Measurements from ENCODE around the gene PPP2R5C.

DNA sequence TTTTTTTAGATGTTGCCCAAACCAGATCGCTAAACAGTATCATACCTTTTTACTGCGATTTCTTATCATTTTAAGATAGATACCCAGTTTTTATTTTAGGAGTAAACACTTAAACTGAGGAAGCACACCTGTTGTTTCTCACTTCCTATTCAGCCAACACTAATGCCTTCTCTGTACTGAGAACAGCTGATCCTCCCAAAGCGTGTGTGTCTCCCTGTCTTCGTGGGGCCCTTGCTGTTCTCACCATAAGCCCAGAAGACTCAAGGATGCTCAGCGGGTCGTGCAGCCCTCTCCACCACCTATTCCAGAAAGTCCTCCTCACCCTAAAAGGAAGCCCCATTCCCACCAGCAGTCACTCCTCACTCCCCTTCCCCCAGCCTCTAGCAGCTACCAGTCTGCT is 14.8 kb downstream of the PPP2R5C start:
- TF ChIP-seq POLR2A (IDR thresholded peaks at IDR 0.05), result no peak
- TF ChIP-seq, protein P1, sequence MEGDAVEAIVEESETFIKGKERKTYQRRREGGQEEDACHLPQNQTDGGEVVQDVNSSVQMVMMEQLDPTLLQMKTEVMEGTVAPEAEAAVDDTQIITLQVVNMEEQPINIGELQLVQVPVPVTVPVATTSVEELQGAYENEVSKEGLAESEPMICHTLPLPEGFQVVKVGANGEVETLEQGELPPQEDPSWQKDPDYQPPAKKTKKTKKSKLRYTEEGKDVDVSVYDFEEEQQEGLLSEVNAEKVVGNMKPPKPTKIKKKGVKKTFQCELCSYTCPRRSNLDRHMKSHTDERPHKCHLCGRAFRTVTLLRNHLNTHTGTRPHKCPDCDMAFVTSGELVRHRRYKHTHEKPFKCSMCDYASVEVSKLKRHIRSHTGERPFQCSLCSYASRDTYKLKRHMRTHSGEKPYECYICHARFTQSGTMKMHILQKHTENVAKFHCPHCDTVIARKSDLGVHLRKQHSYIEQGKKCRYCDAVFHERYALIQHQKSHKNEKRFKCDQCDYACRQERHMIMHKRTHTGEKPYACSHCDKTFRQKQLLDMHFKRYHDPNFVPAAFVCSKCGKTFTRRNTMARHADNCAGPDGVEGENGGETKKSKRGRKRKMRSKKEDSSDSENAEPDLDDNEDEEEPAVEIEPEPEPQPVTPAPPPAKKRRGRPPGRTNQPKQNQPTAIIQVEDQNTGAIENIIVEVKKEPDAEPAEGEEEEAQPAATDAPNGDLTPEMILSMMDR (IDR thresholded peaks at IDR 0.05), result no peak

All from testis (tissue), 2 donors.